MM.1S (cell line): ENCODE data around the gene CHST11.

ENCODE experiments used
- DNase-seq: peaks from one replicate; pipeline ENCODE4 v3.0.0-alpha.2; 2015
- H2AFZ ChIP-seq: fragments of 300-600 bp; sonication (generic); 2 replicates; pipeline ENCODE4 v1.6.0; 2016; ENCODE audit warnings: antibody characterized with exemption, low read length
- H3F3A ChIP-seq: fragments of 300-600 bp; sonication (generic); 2 replicates; pipeline ENCODE4 v1.6.1; 2016; ENCODE audit warnings: mild to moderate bottlenecking, antibody characterized with exemption, low read length, moderate library complexity, mixed read lengths; ENCODE audit not compliant: insufficient read depth
- H3K27ac ChIP-seq: fragments of 300-600 bp; sonication (generic); 2 replicates; pipeline ENCODE4 v1.5.1; 2016; ENCODE audit warnings: mild to moderate bottlenecking, low read length
- H3K27me3 ChIP-seq: fragments of 300-600 bp; sonication (generic); replicated peaks from 2 replicates; pipeline ENCODE4 v1.6.0; 2016; ENCODE audit warnings: low read length; ENCODE audit not compliant: insufficient read depth
- H3K36me3 ChIP-seq: fragments of 300-600 bp; sonication (generic); replicated peaks from 2 replicates; pipeline ENCODE4 v1.6.1; 2016; ENCODE audit warnings: mild to moderate bottlenecking, low read length, mixed read lengths; ENCODE audit not compliant: insufficient read depth
- H3K4me1 ChIP-seq: fragments of 300-600 bp; sonication (generic); 2 replicates; pipeline ENCODE4 v1.6.1; 2016; ENCODE audit warnings: low read length, mixed read lengths
- H3K4me2 ChIP-seq: fragments of 300-600 bp; sonication (generic); 2 replicates; pipeline ENCODE4 v1.6.0; 2016; ENCODE audit warnings: low read depth, low read length
- H3K4me3 ChIP-seq: fragments of 300-600 bp; sonication (generic); 2 replicates; pipeline ENCODE4 v1.5.1; 2016; ENCODE audit warnings: low read length, mixed read lengths
- H3K79me2 ChIP-seq: fragments of 300-600 bp; sonication (generic); 2 replicates; pipeline ENCODE4 v1.6.1; 2016; ENCODE audit warnings: mixed run types, low read length, mixed read lengths
- H3K9ac ChIP-seq: fragments of 300-600 bp; sonication (generic); 2 replicates; pipeline ENCODE4 v1.6.1; 2016; ENCODE audit warnings: low read length, mixed read lengths
- H3K9me2 ChIP-seq: fragments of 300-600 bp; sonication (generic); replicated peaks from 2 replicates; pipeline ENCODE4 v1.6.1; 2016; ENCODE audit warnings: mild to moderate bottlenecking, low read length, mixed read lengths; ENCODE audit not compliant: insufficient read depth
- H3K9me3 ChIP-seq: fragments of 300-600 bp; sonication (generic); replicated peaks from 2 replicates; pipeline ENCODE4 v1.6.1; 2016; ENCODE audit warnings: mild to moderate bottlenecking, low read length, mixed read lengths; ENCODE audit not compliant: insufficient read depth
- H4K20me1 ChIP-seq: fragments of 300-600 bp; sonication (generic); 2 replicates; pipeline ENCODE4 v1.6.1; 2016; ENCODE audit warnings: mild to moderate bottlenecking, low read length, moderate library complexity, mixed read lengths; ENCODE audit not compliant: insufficient read depth
- EZH2 ChIP-seq: fragments of 300-600 bp; sonication (generic); optimal IDR thresholded peaks from 2 replicates; pipeline ENCODE3; 2017; ENCODE audit warnings: low read depth, mild to moderate bottlenecking, antibody characterized with exemption, low read length, mixed read lengths
- EZH2phosphoT487 ChIP-seq: fragments of 300-600 bp; sonication (generic); IDR thresholded peaks from 2 replicates; pipeline ENCODE4 v1.6.1; 2018; ENCODE audit warnings: antibody characterized with exemption, low read length
- TF ChIP-seq, protein P1 (sequence below): fragments of 300-600 bp; sonication (generic); IDR thresholded peaks from 2 replicates; pipeline ENCODE4 v1.5.1; 2016; ENCODE audit warnings: antibody characterized with exemption, low read length, mixed read lengths

CHST11 gene

GRCh38 chr12:104452087-104452486 lies 4.7 kb upstream of the CHST11 start:
- Histone ChIP-seq H3F3A (no peaks in the 10 kb centered on the region), H3K4me2 (no peak overlapping the region), H4K20me1 (no peaks in the 10 kb centered on the region), H3K4me3 (no peak overlapping the region), H3K9me3 (no peaks in the 10 kb centered on the region), H3K27me3 (no peaks in the 10 kb centered on the region), H3K79me2 (peaks cover 1% of the 10 kb centered on the region), H3K9me2 (no peaks in the 10 kb centered on the region), H3K27ac (no peak overlapping the region), H2AFZ (no peak overlapping the region), H3K36me3 (no peaks in the 10 kb centered on the region), H3K4me1 (0 out of 2 replicates have a peak, but pooled peaks cover 4% of the 10 kb centered on the region), H3K9ac (no peak overlapping the region)
- DNase-seq = no peak
- no peak for TF ChIP-seq EZH2phosphoT487
- no peak for TF ChIP-seq EZH2
- TF ChIP-seq, protein P1, sequence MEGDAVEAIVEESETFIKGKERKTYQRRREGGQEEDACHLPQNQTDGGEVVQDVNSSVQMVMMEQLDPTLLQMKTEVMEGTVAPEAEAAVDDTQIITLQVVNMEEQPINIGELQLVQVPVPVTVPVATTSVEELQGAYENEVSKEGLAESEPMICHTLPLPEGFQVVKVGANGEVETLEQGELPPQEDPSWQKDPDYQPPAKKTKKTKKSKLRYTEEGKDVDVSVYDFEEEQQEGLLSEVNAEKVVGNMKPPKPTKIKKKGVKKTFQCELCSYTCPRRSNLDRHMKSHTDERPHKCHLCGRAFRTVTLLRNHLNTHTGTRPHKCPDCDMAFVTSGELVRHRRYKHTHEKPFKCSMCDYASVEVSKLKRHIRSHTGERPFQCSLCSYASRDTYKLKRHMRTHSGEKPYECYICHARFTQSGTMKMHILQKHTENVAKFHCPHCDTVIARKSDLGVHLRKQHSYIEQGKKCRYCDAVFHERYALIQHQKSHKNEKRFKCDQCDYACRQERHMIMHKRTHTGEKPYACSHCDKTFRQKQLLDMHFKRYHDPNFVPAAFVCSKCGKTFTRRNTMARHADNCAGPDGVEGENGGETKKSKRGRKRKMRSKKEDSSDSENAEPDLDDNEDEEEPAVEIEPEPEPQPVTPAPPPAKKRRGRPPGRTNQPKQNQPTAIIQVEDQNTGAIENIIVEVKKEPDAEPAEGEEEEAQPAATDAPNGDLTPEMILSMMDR = no peak

- H3K79me2 ChIP-seq = peaks cover 12% of the 10 kb centered on the region
- no peak for DNase-seq
- H3K4me2 ChIP-seq = no peak overlapping the region
- no peak overlapping the region for H3K4me3 ChIP-seq
- H3K36me3 ChIP-seq = no peaks in the 10 kb centered on the region
- peaks cover 3% of the 10 kb centered on the region for H3F3A ChIP-seq
- H3K9me2 ChIP-seq = no peaks in the 10 kb centered on the region
- no peak overlapping the region for H2AFZ ChIP-seq
- H3K9me3 ChIP-seq = no peaks in the 10 kb centered on the region
- no peaks in the 10 kb centered on the region for H4K20me1 ChIP-seq
- no peak overlapping the region for H3K9ac ChIP-seq
- 0 out of 2 replicates have a peak, but pooled peaks cover 4% of the 10 kb centered on the region for H3K4me1 ChIP-seq
- no peak overlapping the region for H3K27ac ChIP-seq
- TF ChIP-seq EZH2phosphoT487 = no peak
- no peak for TF ChIP-seq EZH2
- TF ChIP-seq, protein P1 = no peak
- H3K27me3 ChIP-seq = no peaks in the 10 kb centered on the region
Observed at GRCh38 chr12:104453133-104453532, 3.6 kb upstream of the CHST11 start.

GRCh38 chr12:104454997-104455396 lies 1.8 kb upstream of the CHST11 start:
- H3K4me1 ChIP-seq = peaks cover 8% of the 10 kb centered on the region; the same call in 1 of the 2 replicates
- H3K36me3 ChIP-seq = no peaks in the 10 kb centered on the region
- TF ChIP-seq EZH2phosphoT487 = no peak
- TF ChIP-seq EZH2 = no peak
- TF ChIP-seq, protein P1 = no peak
- no peak overlapping the region for H3K27ac ChIP-seq
- H3K9me3 ChIP-seq = no peaks in the 10 kb centered on the region
- H3K9me2 ChIP-seq = no peaks in the 10 kb centered on the region
- DNase-seq = no peak
- H3K4me2 ChIP-seq = no peak overlapping the region
- H4K20me1 ChIP-seq = no peaks in the 10 kb centered on the region
- H2AFZ ChIP-seq = no peak overlapping the region
- no peak overlapping the region for H3K4me3 ChIP-seq
- peaks cover 22% of the 10 kb centered on the region for H3F3A ChIP-seq
- H3K79me2 ChIP-seq = peaks cover 30% of the 10 kb centered on the region
- no peaks in the 10 kb centered on the region for H3K27me3 ChIP-seq
- no peak overlapping the region for H3K9ac ChIP-seq
